Hepatocyte (in vitro differentiated cells): ENCODE data around the gene PBLD. TPM values are rescaled to one million over a fixed set of nuclear protein-coding genes. Genes with fewer than 3 reads are reported as not detected.

Experiments used
- DNase-seq: peaks from one replicate; pipeline ENCODE4 v3.0.0-alpha.2; 2016; ENCODE audit warnings: low spot score
- H2AFZ ChIP-seq: fragments of 200-600 bp; sonication (generic); 2 replicates; pipeline ENCODE4 v1.6.0; 2016; ENCODE audit warnings: antibody characterized with exemption, mild to moderate bottlenecking
- H3K27ac ChIP-seq: fragments of 200-600 bp; sonication (generic); 2 replicates; pipeline ENCODE4 v1.5.1; 2016; ENCODE audit warnings: mild to moderate bottlenecking
- H3K27me3 ChIP-seq: fragments of 200-600 bp; sonication (generic); 2 replicates; pipeline ENCODE4 v1.6.1; 2016
- H3K36me3 ChIP-seq: fragments of 200-600 bp; sonication (generic); replicated peaks from 2 replicates; pipeline ENCODE4 v1.5.1; 2016; ENCODE audit warnings: low read depth; ENCODE audit not compliant: insufficient read depth
- H3K4me1 ChIP-seq: fragments of 200-600 bp; sonication (generic); 2 replicates; pipeline ENCODE4 v1.5.1; 2016; ENCODE audit warnings: mild to moderate bottlenecking, moderate library complexity; ENCODE audit not compliant: insufficient read depth
- H3K4me2 ChIP-seq: fragments of 200-600 bp; sonication (generic); 2 replicates; pipeline ENCODE4 v1.6.0; 2016
- H3K4me3 ChIP-seq: fragments of 200-600 bp; sonication (generic); 2 replicates; pipeline ENCODE4 v1.5.1; 2016; ENCODE audit warnings: mild to moderate bottlenecking
- H3K79me2 ChIP-seq: fragments of 200-600 bp; sonication (generic); 2 replicates; pipeline ENCODE4 v1.6.0; 2017; ENCODE audit warnings: mild to moderate bottlenecking
- H3K9me2 ChIP-seq: fragments of 200-600 bp; sonication (generic); replicated peaks from 2 replicates; pipeline ENCODE4 v1.6.0; 2017; ENCODE audit warnings: mild to moderate bottlenecking; ENCODE audit not compliant: insufficient read depth
- H3K9me3 ChIP-seq: fragments of 200-600 bp; sonication (generic); 2 replicates; pipeline ENCODE4 v1.5.1; 2016; ENCODE audit warnings: low read depth, mild to moderate bottlenecking
- H4K20me1 ChIP-seq: fragments of 200-600 bp; sonication (generic); 2 replicates; pipeline ENCODE4 v1.6.0; 2016; ENCODE audit warnings: mild to moderate bottlenecking; ENCODE audit not compliant: insufficient read depth, poor library complexity, severe bottlenecking
- EZH2 ChIP-seq: fragments of 200-600 bp; sonication (generic); IDR thresholded peaks from 2 replicates; pipeline ENCODE4 v1.6.1; 2016; ENCODE audit warnings: antibody characterized with exemption, mild to moderate bottlenecking, borderline replicate concordance
- EZH2phosphoT487 ChIP-seq: fragments of 200-600 bp; sonication (generic); IDR thresholded peaks from one replicate; pipeline ENCODE4 v1.6.1; 2018; ENCODE audit warnings: antibody characterized with exemption, mild to moderate bottlenecking, low read depth, moderate library complexity; ENCODE audit not compliant: unreplicated experiment, severe bottlenecking
- WGBS: methylation state at CpG from one replicate; pipeline ENCODE4 v1.1.6; 2016; ENCODE audit warnings: low lambda C conversion rate; ENCODE audit errors: missing lambda C conversion rate; 5-methylcytosine and 5-hydroxymethylcytosine counted together
- polyA plus RNA-seq: library from polyadenylated mRNA; unstranded; fragments of >200 nt; fragmentation: Nextera tagmentation; extraction: Ambion mirVana; gene quantifications from 2 replicates; pipeline ENCODE4 v1.2.1, GENCODE V29; 2016
- total RNA-seq: library from RNA; depleted of rRNA; stranded (reverse); fragments of >200 nt; gene quantifications from 2 replicates; pipeline ENCODE4 v1.2.3, GENCODE V29; 2014
- TF ChIP-seq, protein P1 (sequence below): fragments of 200-600 bp; sonication (generic); IDR thresholded peaks from 2 replicates; pipeline ENCODE4 v1.5.1; 2016; ENCODE audit warnings: antibody characterized with exemption, mild to moderate bottlenecking; ENCODE audit not compliant: poor library complexity

Gene PBLD
- total and polyA plus RNA-seq, 2 experiments from 2014 or later: 26.1 to 42.2 TPM

- Histone ChIP-seq H3K4me1 (no peaks in the 10 kb centered on the region), H3K4me3 (no peak overlapping the region), H3K9me3 (no peaks in the 10 kb centered on the region), H3K36me3 (no peaks in the 10 kb centered on the region), H4K20me1 (no peaks in the 10 kb centered on the region), H3K79me2 (no peaks in the 10 kb centered on the region), H2AFZ (no peak overlapping the region), H3K27me3 (no peaks in the 10 kb centered on the region), H3K9me2 (no peaks in the 10 kb centered on the region), H3K27ac (no peak overlapping the region), H3K4me2 (no peak overlapping the region)
- TF ChIP-seq, protein P1, sequence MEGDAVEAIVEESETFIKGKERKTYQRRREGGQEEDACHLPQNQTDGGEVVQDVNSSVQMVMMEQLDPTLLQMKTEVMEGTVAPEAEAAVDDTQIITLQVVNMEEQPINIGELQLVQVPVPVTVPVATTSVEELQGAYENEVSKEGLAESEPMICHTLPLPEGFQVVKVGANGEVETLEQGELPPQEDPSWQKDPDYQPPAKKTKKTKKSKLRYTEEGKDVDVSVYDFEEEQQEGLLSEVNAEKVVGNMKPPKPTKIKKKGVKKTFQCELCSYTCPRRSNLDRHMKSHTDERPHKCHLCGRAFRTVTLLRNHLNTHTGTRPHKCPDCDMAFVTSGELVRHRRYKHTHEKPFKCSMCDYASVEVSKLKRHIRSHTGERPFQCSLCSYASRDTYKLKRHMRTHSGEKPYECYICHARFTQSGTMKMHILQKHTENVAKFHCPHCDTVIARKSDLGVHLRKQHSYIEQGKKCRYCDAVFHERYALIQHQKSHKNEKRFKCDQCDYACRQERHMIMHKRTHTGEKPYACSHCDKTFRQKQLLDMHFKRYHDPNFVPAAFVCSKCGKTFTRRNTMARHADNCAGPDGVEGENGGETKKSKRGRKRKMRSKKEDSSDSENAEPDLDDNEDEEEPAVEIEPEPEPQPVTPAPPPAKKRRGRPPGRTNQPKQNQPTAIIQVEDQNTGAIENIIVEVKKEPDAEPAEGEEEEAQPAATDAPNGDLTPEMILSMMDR: no peak
- no peak for TF ChIP-seq EZH2
- DNase-seq: no peak
- WGBS: 98% methylated on average over 2 of the region's 2 CpGs
These were observed 90.7 kb downstream of the PBLD start for GRCh38 chr10:68242051-68242450.

DNA sequence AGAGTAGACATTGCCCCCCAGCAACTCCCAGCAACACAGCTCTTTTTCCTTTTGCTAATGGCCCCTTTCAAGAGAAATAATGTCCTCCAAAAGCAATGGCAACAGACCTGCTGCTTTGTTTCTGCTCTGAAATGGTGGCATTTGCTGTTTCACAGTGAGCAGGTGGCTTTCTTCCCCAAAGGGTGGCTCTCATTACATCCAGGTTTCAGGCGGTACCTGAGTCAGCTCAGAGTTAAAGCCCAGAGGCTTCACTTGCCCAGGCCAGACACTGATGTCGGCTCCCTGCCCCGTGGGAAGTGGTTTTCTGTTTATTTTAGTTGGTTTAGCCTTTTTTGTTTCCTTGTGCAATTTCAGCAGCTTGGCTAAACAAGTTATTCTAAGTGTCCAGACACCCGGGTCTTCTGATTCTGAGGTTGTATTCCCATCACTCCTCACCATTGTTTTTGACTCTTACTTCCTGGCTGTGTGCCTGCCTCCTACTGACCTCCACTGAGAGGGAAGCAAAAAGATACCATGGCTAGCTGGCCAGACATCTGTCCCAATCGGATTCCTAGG, 93.1 kb downstream of the PBLD start:
- no peaks in the 10 kb centered on the region for H3K36me3 ChIP-seq
- 81% methylated on average over 5 of the region's 5 CpGs for WGBS
- H3K4me2 ChIP-seq: no peak overlapping the region
- H3K79me2 ChIP-seq: no peaks in the 10 kb centered on the region
- no peaks in the 10 kb centered on the region for H3K9me3 ChIP-seq
- H3K9me2 ChIP-seq: no peaks in the 10 kb centered on the region
- no peak for DNase-seq
- H3K4me1 ChIP-seq: no peaks in the 10 kb centered on the region
- no peak for TF ChIP-seq EZH2phosphoT487
- TF ChIP-seq EZH2: no peak
- TF ChIP-seq, protein P1: no peak
- H4K20me1 ChIP-seq: no peaks in the 10 kb centered on the region
- H2AFZ ChIP-seq: no peak overlapping the region
- no peaks in the 10 kb centered on the region for H3K27me3 ChIP-seq
- H3K27ac ChIP-seq: no peak overlapping the region
- H3K4me3 ChIP-seq: no peak overlapping the region

DNA sequence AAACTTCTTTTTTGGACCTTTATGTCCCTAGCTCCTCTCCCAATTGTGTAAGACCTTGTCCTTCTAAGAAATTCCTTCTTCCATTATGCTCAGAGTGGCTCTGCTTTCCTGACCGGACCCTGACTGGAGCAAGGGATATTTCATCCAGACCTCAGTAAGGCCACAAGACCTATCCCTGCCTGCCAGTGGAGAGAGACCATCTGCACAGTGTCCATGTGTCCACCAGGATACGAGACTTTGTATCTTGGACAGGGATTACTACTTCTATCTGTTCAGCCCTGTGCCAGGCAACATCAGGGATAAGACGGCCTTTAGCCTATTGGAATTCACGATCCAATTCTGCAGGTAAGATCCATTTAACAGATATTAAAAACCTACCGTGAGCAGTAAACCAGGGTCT, 93.7 kb downstream of the PBLD start:
- H3K4me1 ChIP-seq: no peaks in the 10 kb centered on the region
- peaks cover under 1% of the 10 kb centered on the region for H3K27me3 ChIP-seq
- H3K4me2 ChIP-seq: no peak overlapping the region
- TF ChIP-seq, protein P1: no peak
- no peak for TF ChIP-seq EZH2phosphoT487
- no peak for TF ChIP-seq EZH2
- no peaks in the 10 kb centered on the region for H3K9me2 ChIP-seq
- no peaks in the 10 kb centered on the region for H3K36me3 ChIP-seq
- H2AFZ ChIP-seq: no peak overlapping the region
- H4K20me1 ChIP-seq: no peaks in the 10 kb centered on the region
- WGBS: 92% methylated on average over 5 of the region's 5 CpGs
- no peak for DNase-seq
- H3K4me3 ChIP-seq: no peak overlapping the region
- no peaks in the 10 kb centered on the region for H3K79me2 ChIP-seq
- H3K9me3 ChIP-seq: no peaks in the 10 kb centered on the region
- H3K27ac ChIP-seq: no peak overlapping the region

DNA sequence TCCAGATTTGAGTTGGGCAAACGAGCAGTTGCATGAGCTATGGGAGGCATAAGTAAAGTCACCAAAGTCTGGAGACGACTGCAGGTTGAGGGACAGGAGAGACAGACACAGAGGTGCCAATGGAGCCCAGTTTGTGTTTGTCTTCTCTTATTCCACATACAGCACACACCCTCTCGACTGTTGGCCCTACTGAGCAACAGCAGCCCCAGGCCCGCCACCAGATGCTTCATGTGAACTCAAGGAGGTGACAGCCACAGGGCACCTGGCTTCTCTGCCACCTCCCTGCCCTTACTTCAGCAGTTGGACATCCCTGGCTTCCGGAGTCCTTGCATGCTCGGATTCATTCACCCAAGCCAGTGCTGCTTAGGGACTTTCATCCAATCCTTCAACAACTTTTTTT, 94.4 kb downstream of the PBLD start:
- H4K20me1 ChIP-seq: no peaks in the 10 kb centered on the region
- no peak for DNase-seq
- H3K4me3 ChIP-seq: no peak overlapping the region
- H3K9me2 ChIP-seq: no peaks in the 10 kb centered on the region
- TF ChIP-seq EZH2phosphoT487 (no peak), EZH2 (no peak)
- TF ChIP-seq, protein P1: no peak
- no peaks in the 10 kb centered on the region for H3K79me2 ChIP-seq
- WGBS: 93% methylated on average over 6 of the region's 6 CpGs
- H3K4me1 ChIP-seq: no peaks in the 10 kb centered on the region
- H3K9me3 ChIP-seq: no peaks in the 10 kb centered on the region
- H3K27ac ChIP-seq: no peak overlapping the region
- no peaks in the 10 kb centered on the region for H3K36me3 ChIP-seq
- H3K4me2 ChIP-seq: no peak overlapping the region
- H3K27me3 ChIP-seq: peaks cover 8% of the 10 kb centered on the region
- H2AFZ ChIP-seq: no peak overlapping the region
